OCI-LY1 (cell line): ENCODE data around the gene NAT14.
"Not testable (repeated sequence)": the region's sequence is repeated elsewhere in the genome, so short reads cannot be mapped to it uniquely, and the experiment has no call there.

Experiments used
- H2AFZ ChIP-seq: fragments of 200-600 bp; sonication (generic), shearing (Covaris generic); 2 replicates; pipeline ENCODE4 v1.6.0; 2014; ENCODE audit warnings: antibody characterized with exemption, mild to moderate bottlenecking, low read length
- H3F3A ChIP-seq: fragments of 200-600 bp; sonication (generic), shearing (Covaris generic); 2 replicates; pipeline ENCODE4 v1.6.0; 2014; ENCODE audit warnings: mild to moderate bottlenecking, antibody characterized with exemption, low read length, moderate library complexity; ENCODE audit not compliant: insufficient read depth
- H3K27ac ChIP-seq: fragments of 200-600 bp; sonication (generic); 2 replicates; pipeline ENCODE4 v1.5.1; 2014; ENCODE audit warnings: low read length, mixed run types, mild to moderate bottlenecking, low read depth; ENCODE audit not compliant: poor library complexity, severe bottlenecking
- H3K27me3 ChIP-seq: fragments of 200-600 bp; sonication (generic); 2 replicates; pipeline ENCODE4 v1.6.0; 2014; ENCODE audit warnings: antibody characterized with exemption, mild to moderate bottlenecking, low read length, moderate library complexity; ENCODE audit not compliant: insufficient read depth
- H3K36me3 ChIP-seq: fragments of 200-600 bp; sonication (generic); 2 replicates; pipeline ENCODE4 v1.6.1; 2014; ENCODE audit warnings: mild to moderate bottlenecking, antibody characterized with exemption, low read length, moderate library complexity, mixed read lengths; ENCODE audit not compliant: insufficient read depth
- H3K4me1 ChIP-seq: fragments of 200-600 bp; sonication (generic); 2 replicates; pipeline ENCODE4 v1.5.1; 2014; ENCODE audit warnings: mild to moderate bottlenecking, low read length, moderate library complexity; ENCODE audit not compliant: insufficient read depth, severe bottlenecking
- H3K4me2 ChIP-seq: fragments of 200-600 bp; sonication (generic), shearing (Covaris generic); 2 replicates; pipeline ENCODE4 v1.6.1; 2014; ENCODE audit warnings: low read length
- H3K4me3 ChIP-seq: fragments of 200-600 bp; sonication (generic); 2 replicates; pipeline ENCODE4 v1.5.1; 2014; ENCODE audit warnings: low read length, low read depth, mild to moderate bottlenecking, mixed read lengths; ENCODE audit not compliant: poor library complexity, severe bottlenecking
- H3K79me2 ChIP-seq: fragments of 200-600 bp; shearing (Covaris generic); 2 replicates; pipeline ENCODE4 v1.6.1; 2016; ENCODE audit warnings: mixed run types, low read length, mixed read lengths; ENCODE audit not compliant: insufficient read depth
- H3K9ac ChIP-seq: fragments of 200-600 bp; sonication (generic), shearing (Covaris generic); 2 replicates; pipeline ENCODE4 v1.6.1; 2014; ENCODE audit warnings: mild to moderate bottlenecking, low read length, mixed read lengths
- H3K9me2 ChIP-seq: fragments of 200-600 bp; sonication (generic), shearing (Covaris generic); 2 replicates; pipeline ENCODE4 v1.6.1; 2014; ENCODE audit warnings: low read depth, mild to moderate bottlenecking, low read length, mixed read lengths
- H3K9me3 ChIP-seq: fragments of 200-600 bp; shearing (Covaris generic); 2 replicates; pipeline ENCODE4 v1.6.1; 2014; ENCODE audit warnings: low read length, mixed read lengths
- H4K20me1 ChIP-seq: fragments of 200-600 bp; sonication (generic), shearing (Covaris generic); 2 replicates; pipeline ENCODE4 v1.6.0; 2016; ENCODE audit warnings: mild to moderate bottlenecking, low read length; ENCODE audit not compliant: insufficient read depth
- CTCF ChIP-seq: fragments of 200-600 bp; sonication (generic), shearing (Covaris generic); IDR thresholded peaks from 2 replicates; pipeline ENCODE4 v1.5.1; 2017; ENCODE audit warnings: mild to moderate bottlenecking, antibody characterized with exemption, low read length, moderate library complexity, mixed read lengths
- EZH2 ChIP-seq: fragments of 200-600 bp; sonication (generic), shearing (Covaris generic); IDR thresholded peaks from 2 replicates; pipeline ENCODE4 v1.8.0; 2017; ENCODE audit warnings: borderline replicate concordance, mixed run types, mild to moderate bottlenecking, antibody characterized with exemption, low read length, moderate library complexity, mixed read lengths

NAT14 gene

GRCh38 chr19:55447421-55448174 lies 37.4 kb upstream of the NAT14 start:
- Histone ChIP-seq H3K79me2 (no peaks in the 10 kb centered on the region), H3K4me3 (no peak overlapping the region), H3K36me3 (no peaks in the 10 kb centered on the region), H3K27ac (no peak overlapping the region), H4K20me1 (no peaks in the 10 kb centered on the region), H3F3A (no peaks in the 10 kb centered on the region), H3K9ac (no peak overlapping the region), H3K27me3 (no peaks in the 10 kb centered on the region; the same call in 1 of the 2 replicates), H3K9me3 (no peaks in the 10 kb centered on the region), H3K4me1 (peaks cover 13% of the 10 kb centered on the region), H3K4me2 (no peak overlapping the region), H3K9me2 (no peaks in the 10 kb centered on the region), H2AFZ (no peak overlapping the region)
- TF ChIP-seq CTCF, result no peak
- TF ChIP-seq EZH2, result no peak

GRCh38 chr19:55448175-55448490 lies 36.9 kb upstream of the NAT14 start:
- not testable (repeated sequence) for H3K27me3 ChIP-seq, H3F3A ChIP-seq, H2AFZ ChIP-seq, H3K27ac ChIP-seq, H3K4me2 ChIP-seq, H3K79me2 ChIP-seq, H4K20me1 ChIP-seq, H3K36me3 ChIP-seq, H3K4me3 ChIP-seq, H3K9me3 ChIP-seq, H3K9me2 ChIP-seq, H3K9ac ChIP-seq
- peaks cover 14% of the 10 kb centered on the region for H3K4me1 ChIP-seq

- H3K9me2 ChIP-seq, result no peaks in the 10 kb centered on the region
- H4K20me1 ChIP-seq, result no peaks in the 10 kb centered on the region
- no peaks in the 10 kb centered on the region; the same call in 1 of the 2 replicates for H3K27me3 ChIP-seq
Measured at GRCh38 chr19:55449469-55449868, 35.5 kb upstream of the NAT14 start.

More at GRCh38 chr19:55449469-55449868, 35.5 kb upstream of the NAT14 start:
- peaks cover 6% of the 10 kb centered on the region for H3K36me3 ChIP-seq
- no peaks in the 10 kb centered on the region for H3F3A ChIP-seq
- H3K27ac ChIP-seq, result no peak overlapping the region
- H3K4me3 ChIP-seq, result no peak overlapping the region
- no peaks in the 10 kb centered on the region for H3K79me2 ChIP-seq
- no peak overlapping the region for H3K9ac ChIP-seq
- TF ChIP-seq CTCF (no peak), EZH2 (no peak)
- no peak overlapping the region for H2AFZ ChIP-seq
- no peaks in the 10 kb centered on the region for H3K9me3 ChIP-seq
- no peak overlapping the region for H3K4me2 ChIP-seq
- peaks cover 14% of the 10 kb centered on the region for H3K4me1 ChIP-seq
